ENCODE measurements around the gene ALK. TPM values are rescaled to one million over a fixed set of nuclear protein-coding genes. Genes with fewer than 3 reads are reported as not detected.

Gene ALK
- total RNA-seq, 1 donor: under 0.01 TPM

DNA sequence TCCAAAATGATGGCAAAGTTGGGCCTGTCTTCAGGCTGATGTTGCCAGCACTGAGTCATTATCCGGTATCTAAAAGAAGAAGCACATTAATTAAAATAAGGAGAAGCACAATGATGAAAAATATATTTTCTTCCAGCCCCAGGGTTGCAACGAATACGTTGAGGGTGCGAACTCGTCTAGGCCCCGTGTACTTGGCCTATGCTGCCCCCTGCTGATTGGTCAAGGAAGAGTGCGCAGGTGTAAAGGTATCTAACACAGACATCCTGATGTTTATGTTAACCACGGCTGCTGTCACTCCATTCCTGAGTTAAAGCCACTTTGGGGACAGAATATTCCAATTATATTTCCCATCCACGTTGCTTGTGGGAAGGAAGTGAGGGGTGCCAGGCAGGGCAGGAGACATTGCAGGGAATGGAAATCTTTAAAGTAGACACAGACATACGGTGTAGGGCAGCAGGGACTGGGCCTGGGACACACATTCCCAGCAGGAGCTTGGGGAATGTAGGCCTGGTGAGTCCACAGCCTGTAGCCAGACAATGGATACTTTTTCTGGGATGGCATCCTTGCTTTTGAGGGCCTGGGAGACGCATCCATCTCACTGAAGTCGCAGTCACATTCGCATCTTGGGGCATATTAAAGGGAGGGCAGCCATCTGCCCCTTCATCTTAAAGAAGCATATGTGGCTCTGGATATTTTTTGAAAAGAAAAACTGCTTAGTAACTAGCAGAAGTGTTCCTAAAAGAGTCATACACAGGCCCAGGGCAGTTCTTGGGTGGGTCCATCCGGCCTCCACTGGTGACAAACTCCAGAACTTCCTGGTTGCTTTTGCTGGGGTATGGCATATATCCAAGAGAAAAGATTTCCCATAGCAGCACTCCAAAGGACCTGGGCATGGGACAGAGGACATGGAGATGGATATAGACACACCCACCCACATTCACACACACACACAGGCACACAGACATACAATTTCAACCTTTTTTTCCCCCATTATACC lies 724.3 kb downstream of the ALK start:
- DNase-seq (ENCODE audit: low read depth in 2 of 3, low spot score in 2 of 3): peak; percentile 45 to 86 (median 71)

DNA sequence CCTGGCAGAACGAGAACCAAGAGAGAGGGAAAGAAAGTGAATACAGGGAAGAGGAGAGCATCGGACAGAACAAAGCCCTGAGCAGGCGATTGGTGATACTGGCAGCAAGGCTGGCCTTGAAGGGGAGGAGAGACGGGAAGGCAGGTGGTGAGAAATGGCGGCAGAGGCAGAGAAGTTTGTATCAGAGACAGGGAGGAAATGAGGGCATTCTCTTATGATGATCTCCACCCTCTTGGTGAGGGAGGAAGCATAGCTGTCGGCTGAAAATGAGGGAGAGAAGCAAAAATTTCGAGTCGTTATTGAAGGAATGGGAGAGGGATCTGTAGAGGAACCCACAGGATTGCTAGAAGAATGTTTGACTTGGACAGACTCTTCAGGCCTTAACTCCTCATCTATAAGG lies 725.6 kb downstream of the ALK start:
- no peak for DNase-seq (ENCODE audit: low read depth in 2 of 3, low spot score in 2 of 3)

DNA sequence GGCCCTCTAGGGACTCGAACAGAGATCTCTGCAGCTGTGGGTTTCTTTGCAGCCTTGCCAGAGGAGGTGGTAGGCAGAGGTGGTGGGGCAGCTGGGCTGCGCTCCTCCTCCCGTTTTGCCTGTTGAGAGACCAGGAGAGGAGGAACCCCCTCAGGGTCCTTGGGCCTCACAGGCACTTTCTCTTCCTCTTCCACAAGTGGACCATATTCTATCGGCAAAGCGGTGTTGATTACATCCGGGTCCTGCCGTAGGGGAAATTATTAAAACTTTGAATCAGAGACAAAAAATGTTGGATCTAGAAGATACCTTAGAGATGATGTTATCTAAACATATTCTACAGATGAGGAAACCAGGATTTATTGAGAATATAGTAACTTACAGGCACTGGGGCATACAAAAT lies 727.7 kb downstream of the ALK start:
- no peak for DNase-seq (ENCODE audit: low read depth in 2 of 3, low spot score in 2 of 3)

DNA sequence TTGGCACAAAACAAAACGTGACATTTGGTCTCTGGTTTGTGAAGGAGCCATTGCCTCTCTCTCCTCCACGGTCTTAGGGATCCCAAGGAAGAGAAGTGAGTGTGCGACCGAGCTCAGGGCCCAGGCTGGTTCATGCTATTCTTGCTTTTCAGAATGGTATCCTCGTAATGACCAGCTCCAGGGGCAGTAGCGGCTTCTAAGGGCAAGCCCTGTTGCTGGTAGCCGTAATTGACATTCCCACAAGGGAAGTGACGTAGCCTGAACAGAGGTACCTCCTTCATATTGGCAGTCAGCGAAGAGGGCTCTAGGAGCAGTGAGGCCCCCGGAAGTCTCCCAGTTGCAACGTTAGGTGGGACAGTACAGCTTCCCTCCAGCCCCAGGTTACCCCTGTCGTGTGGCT lies 728.3 kb downstream of the ALK start:
- no peak for DNase-seq (ENCODE audit: low read depth in 2 of 3, low spot score in 2 of 3)

DNA sequence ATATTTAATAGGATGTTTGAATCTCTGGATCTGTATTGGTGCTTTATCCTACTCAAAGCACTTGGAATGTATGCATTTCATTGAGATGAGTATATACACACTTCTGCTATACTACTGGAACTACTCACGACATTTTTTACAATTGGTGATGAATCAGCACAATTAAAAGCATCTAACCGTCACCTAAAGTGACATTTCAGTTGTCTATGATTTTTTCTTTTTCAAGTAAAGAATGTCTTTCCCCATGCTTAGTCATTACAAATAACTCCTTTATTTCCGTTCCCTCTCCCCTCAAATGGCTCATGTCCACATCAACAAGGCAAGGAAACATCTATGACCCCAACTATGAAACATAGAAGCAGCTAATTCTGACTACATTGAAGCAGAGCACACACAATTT lies 728.9 kb downstream of the ALK start:
- peak in 2 of 3 donors; percentile 23 to 59 for DNase-seq (ENCODE audit: low read depth in 2 of 3, low spot score in 2 of 3)

DNA sequence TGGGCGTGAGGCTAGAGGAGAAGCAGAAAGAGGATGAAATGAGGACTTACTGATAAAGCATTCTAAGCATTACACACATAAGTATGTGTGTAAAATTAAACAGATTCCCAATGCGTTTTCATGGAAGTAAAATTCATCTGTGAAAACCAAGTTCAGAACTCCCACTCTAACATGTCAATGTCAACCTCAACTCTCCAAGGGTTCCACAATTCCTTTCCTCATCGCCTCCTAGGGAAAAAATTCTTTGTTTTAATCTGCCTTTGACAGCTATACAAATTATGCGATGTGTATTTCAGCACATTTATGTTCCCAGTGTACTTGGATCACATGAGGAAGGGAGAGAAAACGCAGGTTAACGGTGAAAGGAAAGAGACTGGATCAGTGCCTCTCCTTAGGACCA lies 729.6 kb downstream of the ALK start:
- no peak for DNase-seq (ENCODE audit: low read depth in 2 of 3, low spot score in 2 of 3)

DNA sequence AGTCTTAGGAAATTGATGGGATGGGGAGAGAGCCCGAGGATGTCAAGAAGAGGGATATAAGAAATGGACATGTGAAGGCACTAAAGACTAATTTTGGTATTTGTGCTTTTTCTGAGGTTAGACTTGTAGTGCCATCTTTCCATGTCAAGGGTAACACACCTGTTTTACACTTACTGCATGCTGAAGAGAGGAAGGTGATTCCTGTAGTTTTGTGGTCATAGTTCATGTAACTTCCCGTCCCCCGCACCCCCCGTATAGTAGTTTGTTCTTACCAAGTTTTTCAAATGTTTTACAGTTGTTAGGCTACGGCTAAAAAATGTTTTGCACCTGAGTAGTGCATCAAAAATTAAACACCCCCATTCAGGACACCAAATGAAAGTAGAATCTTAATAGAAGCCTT lies 732.3 kb downstream of the ALK start:
- DNase-seq (ENCODE audit: low read depth in 2 of 3, low spot score in 2 of 3): peak in 1 of 3 donors; percentile 85

DNA sequence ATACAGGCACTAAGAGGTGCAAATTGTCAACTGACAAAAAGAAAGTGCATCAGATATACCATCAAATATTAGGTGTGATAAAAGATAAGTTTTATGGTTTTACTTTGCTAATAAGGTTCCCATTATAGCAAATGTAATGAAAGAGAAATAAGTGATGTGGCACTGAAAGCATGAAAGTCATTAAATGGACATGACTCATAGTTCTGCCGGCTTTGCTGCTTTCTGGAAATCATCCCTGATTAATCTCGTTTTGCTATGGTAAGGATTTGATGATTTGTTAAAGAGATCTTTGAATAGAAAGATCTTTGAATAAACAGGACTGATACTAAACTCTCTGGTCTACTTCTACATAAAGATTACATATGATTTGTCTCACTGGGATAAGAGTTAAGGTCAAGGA lies 733.5 kb downstream of the ALK start:
- DNase-seq (ENCODE audit: low read depth in 2 of 3, low spot score in 2 of 3): no peak

DNA sequence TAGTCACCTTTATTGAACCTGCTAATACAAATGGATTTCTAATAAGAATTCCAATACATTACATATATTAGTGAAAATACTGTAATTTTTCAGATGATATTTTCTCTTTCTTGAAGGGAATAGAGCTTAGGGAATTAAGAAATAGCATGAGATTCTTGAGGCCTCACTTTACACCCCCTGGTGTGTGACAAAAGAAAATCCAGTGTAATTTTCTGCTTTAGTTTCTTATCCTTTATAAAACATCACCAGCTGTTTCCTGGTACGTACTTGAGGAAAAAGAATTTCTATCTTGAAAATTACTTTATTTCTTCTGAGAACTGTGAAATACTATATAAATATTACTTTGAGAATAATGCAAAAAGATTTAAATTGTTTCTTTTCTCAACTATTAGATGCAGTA lies 734.6 kb downstream of the ALK start:
- DNase-seq (ENCODE audit: low read depth in 2 of 3, low spot score in 2 of 3): peak in 1 of 3 donors; percentile 28

DNA sequence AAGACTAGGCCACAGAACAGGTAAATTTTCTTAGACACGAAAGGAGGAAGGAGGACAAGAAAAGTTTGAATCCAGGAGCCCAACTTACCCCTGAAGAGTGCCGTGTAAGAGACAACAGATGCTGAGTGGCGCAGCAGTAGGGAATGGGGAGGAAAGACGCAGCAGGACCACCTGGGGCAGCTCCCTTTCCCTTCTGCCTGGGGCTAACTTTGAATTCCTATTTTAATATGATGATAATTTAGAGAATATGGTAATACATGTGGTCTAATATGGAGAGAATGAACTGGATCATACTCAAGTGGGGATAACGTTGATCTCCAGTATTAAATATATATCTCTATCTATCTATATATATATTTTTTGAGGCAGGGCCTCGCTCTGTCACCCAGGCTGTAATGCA lies 736.9 kb downstream of the ALK start:
- no peak for DNase-seq (ENCODE audit: low read depth in 2 of 3, low spot score in 2 of 3)

DNA sequence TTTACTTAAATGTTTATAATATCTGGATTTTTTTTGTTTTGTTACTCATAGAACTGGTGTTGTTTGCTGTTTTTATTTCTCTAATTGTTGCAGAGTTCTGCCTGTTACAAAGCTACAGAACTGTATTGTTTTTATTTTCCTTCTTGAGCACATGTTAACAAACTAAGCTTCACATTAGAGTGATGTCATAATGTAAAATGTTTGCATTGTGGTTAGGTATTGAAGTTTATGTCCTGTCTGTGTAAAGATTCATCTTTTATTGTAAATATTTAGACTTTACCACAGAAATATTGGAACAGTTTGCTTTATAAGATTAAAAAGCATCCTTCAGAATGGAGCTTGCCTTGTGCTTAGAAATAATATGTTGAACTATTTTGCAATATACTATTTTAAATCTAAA lies 738.5 kb downstream of the ALK start:
- DNase-seq (ENCODE audit: low read depth in 2 of 3, low spot score in 2 of 3): no peak

DNA sequence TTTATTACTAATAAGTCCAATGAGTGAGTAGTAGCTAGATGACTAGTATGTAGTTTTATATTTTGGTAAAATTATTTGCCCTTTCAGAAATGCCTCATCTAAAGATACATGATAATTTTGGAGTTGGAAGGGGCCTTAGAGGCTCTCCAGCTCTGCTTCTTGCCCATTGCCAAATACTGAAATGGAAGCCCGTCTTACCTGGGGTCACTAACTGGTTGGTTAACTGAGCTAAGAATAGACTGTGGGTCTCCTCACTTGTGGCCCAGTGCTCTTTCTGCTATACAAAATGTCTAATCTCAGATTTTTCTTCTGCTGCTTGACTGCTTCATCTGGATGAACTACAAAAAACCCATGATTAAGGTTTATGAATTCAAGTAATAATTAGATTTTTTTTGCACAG lies 739.1 kb downstream of the ALK start:
- DNase-seq (ENCODE audit: low read depth in 2 of 3, low spot score in 2 of 3): no peak

DNA sequence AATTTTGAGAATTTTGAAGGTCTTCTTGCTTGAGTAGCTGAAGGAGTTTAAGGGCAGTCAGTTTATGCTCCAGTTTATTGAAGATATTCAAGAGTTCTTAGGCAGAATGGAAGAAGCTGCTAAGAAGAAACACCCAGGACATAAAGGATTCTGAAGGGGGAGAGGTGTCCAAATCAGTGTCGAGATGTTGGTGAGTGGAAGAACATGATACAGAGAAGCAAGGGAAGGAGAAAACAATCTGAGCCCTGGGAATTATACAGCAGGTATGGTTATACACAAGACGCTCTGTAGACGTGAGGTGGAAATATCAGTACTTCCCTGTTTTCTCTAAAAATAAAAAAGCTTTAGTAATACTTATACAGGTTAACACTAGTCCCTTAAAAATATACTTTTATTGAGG lies 746.0 kb downstream of the ALK start:
- DNase-seq (ENCODE audit: low read depth in 2 of 3, low spot score in 2 of 3): no peak

DNA sequence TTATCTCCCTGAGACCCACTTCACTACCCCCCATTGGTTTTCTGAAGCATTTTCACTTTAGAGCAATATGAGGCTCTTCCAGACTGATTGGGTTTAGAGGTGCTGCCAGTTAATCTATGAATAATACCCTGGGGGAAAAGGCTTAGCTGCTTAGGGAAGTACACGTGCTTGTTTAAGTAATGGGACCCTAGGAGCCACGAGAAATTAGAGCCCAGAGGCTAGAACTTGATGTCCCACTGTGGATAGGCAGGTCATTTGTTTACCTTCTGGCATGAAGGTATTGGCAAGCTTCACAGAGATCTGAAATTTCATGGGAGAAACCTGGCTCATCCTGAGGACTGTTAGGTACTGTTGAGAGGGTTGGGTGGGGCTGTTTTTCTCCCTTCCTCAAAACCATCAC lies 746.4 kb downstream of the ALK start:
- DNase-seq (ENCODE audit: low read depth in 2 of 3, low spot score in 2 of 3): no peak

DNA sequence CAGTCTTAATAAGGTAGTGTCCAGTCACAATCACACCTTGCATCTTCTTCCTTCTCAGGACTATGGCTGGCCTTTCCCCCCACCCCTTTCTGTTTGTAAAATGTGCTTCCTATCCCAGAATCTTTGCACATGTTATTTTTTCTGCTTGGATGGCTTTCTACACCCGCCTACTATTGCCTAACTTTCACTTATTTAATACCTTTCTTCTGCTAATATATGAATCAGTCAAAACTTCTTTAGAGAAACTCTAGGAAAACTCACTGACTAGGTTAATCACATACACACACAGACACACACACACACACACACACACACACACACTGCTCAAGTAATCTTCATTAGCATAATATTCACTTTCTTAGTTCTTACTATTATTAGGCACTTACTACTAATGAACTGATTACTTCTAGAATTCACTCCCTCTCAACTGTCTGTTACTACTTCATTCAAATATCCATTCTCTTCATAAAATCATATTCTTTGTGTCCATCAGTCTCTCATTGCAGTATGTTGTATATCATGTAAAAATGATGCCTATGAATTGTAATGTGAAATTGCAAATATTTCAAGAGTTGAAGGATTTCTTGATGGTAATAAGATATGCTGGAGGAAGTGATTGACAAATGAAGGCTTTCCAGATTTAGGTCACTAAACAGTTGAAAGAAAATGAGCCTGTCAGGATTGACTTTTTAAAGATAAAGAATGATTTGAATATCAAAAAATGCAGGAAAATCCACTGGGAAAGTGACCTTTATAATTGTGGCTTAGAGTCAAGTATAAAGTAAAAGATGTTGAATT lies 754.9 kb downstream of the ALK start:
- no peak for DNase-seq (ENCODE audit: low read depth in 2 of 3, low spot score in 2 of 3)

DNA sequence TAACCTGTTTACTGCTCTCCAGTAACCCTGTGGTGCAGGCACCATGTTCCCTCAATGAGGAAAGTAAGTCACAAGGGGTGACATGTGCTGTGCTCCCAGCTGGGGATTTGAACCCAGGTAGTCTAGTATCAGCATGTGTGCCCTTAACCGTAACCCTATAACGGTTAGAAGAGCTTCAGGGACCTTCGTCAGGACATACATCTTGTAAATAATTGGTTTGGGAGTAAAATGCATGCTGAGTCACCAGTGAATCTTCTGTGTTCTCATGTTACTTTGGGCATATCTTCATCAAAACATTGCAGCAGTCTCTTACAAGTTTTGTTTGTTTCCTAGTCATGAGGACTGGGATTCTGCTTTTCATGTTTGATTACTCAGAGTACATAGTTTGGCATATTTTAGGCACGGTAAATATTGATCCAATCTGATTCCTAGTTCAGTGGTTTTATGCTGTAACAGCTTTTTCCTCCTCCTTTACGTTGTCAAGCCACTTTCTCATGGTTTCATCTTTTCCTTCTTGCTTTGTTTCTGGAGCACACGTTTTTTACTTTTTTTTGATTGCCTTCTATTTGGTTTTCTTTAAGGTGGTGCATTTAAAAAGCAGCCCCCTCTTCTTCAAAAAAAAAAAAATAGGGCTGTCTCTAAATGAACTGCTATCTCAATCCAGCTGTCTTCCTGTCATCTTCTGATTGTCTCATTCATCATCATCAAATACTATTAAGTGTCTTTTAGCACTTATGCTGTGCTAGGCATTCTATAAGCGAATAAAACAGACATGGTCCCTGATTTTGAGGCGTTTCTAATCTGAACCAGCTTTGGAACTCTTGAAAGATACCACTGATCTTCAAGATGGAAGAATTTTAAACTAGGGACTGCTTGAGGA lies 755.8 kb downstream of the ALK start:
- no peak for DNase-seq (ENCODE audit: low read depth in 2 of 3, low spot score in 2 of 3)

DNA sequence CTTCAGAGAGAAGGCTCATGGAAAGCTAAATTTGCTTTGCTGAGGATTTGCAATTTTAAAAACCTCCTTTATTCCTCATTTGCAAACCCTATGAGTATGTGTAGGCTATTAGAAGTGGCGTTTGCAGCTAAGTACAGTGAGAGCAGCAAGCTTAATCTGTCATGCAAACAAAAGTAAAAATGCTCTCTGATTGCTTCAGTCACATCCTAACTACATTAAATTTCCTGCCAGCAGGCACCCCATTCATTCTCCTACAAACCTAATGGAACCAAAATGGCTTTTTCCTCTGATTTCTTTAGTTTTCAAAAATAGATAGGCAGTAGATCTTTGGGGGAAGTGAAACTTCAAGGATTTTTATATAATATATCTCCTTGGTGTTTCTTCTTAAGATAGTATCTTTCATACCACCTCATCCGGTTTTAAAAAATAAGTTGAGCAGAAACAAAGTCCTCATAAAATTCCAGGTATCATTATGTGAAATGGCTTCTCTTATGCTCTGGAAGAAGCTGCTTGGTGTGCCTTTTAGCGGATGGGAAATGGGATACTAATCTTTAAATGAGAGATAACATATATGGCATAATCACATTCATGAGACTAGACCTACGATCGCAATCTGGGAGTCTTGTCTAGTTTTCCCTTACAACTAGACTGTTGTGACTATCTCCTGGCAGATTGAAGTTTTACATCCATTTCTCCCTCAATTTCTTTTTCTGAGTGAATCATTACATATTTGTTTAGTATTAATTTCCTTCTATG lies 757.1 kb downstream of the ALK start:
- no peak for DNase-seq (ENCODE audit: low read depth in 2 of 3, low spot score in 2 of 3)

DNA sequence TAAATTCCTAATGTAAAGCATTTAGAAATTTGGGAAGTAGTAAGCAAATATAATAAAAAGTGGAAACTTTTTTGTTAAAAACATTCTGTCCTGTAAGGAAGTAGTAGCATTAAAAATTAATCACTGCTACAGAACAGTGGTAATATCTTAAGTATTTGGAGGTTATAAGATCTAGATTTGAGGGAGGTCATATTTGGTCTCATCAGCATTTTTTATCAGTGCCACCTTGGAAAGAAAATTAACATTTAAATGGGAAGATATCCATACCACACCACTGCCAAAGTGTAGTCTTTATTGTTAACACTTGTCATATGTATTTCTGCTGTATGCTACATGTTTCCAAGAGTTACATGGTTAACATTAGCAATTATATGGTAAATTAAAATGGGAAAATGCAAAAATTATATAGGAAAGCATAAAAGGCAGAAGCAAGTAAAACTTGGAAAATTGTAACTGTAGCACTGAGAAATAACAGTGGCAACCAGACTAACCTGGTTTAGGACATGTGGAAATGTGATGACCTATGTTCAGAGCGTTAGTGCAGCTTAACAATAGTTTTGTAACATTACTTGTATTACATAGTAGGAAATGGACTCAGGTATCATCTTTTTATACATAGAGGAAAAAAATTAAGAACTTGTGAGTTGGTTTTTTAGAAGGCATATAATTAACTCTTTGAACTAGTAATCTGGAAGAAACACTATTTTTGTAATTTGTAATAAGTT lies 759.0 kb downstream of the ALK start:
- no peak for DNase-seq (ENCODE audit: low read depth in 2 of 3, low spot score in 2 of 3)

DNA sequence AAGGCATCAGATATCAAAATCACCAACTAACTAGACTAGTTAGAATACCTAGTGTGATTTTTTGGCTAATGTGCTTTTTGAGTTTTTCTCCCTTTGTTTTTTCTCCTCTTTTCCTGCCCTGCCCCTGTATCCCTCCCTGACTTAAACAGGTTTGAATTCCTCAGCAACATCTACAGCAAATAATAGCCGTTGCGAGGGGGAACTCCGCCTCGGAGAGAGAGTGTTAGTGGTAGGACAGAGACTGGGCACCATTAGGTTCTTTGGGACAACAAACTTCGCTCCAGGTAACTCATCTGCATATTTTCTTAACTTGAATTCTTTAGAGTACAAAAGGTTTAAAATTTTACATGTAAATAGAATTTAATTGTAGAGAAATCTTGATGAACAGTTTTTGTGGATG lies 761.2 kb downstream of the ALK start:
- no peak for DNase-seq (ENCODE audit: low read depth in 2 of 3, low spot score in 2 of 3)

Data from hematopoietic multipotent progenitor cell (in vitro differentiated cells).